Mucosa of gallbladder (tissue), 1 donor: ENCODE results near the gene TCEANC. TPM values are rescaled to one million over a fixed set of nuclear protein-coding genes. Genes with fewer than 3 reads are reported as not detected.

Experiments
- DNase-seq: peaks from one replicate; pipeline ENCODE4 v3.0.0-alpha.2; 2020; ENCODE audit warnings: low spot score
- total RNA-seq: library from RNA; stranded (reverse); gene quantifications from one replicate; pipeline ENCODE4 v1.2.1, GENCODE V29; 2021
- donor health status: DM: no; HTN: no; CAD: no.

TCEANC gene
- total RNA-seq, 1 donor from 2014 or later, result 4.0 TPM

GRCh38 chrX:13692771-13693231, 39.9 kb downstream of the TCEANC start:
- no peak for DNase-seq

GRCh38 chrX:13693341-13693961, 40.5 kb downstream of the TCEANC start:
- DNase-seq, result no peak

- DNase-seq, result no peak
Measured at GRCh38 chrX:13694359-13694758, 41.4 kb downstream of the TCEANC start.

GRCh38 chrX:13694983-13695382, 42.0 kb downstream of the TCEANC start:
- DNase-seq, result no peak

- DNase-seq, result no peak
Measured at GRCh38 chrX:13695601-13696115, 42.7 kb downstream of the TCEANC start.

GRCh38 chrX:13697455-13697854, 44.5 kb downstream of the TCEANC start:
- DNase-seq, result no peak

GRCh38 chrX:13697976-13698375, 45.0 kb downstream of the TCEANC start:
- DNase-seq, result no peak

GRCh38 chrX:13698432-13698831, 45.5 kb downstream of the TCEANC start:
- no peak for DNase-seq

- DNase-seq, result no peak
Measured at GRCh38 chrX:13699183-13699826, 46.4 kb downstream of the TCEANC start.

- DNase-seq, result no peak
Measured at GRCh38 chrX:13700380-13700779, 47.4 kb downstream of the TCEANC start.

GRCh38 chrX:13702111-13702789, 49.3 kb downstream of the TCEANC start:
- no peak for DNase-seq

- DNase-seq, result no peak
Measured at GRCh38 chrX:13703135-13703534, 50.2 kb downstream of the TCEANC start.

- DNase-seq, result no peak
Measured at GRCh38 chrX:13703589-13703988, 50.6 kb downstream of the TCEANC start.

GRCh38 chrX:13711141-13711540, 58.2 kb downstream of the TCEANC start:
- DNase-seq, result no peak

Other genes starting within 250 kb of the TCEANC start
- 3.6 TPM for gene EGFL6, start 83.5 kb upstream of the TCEANC start, total RNA-seq
- 32.2 TPM for gene RAB9A, start 36.0 kb downstream of the TCEANC start, total RNA-seq
- gene TRAPPC2, start 81.5 kb downstream of the TCEANC start, total RNA-seq, result 25.1 TPM
- 33.2 TPM for gene OFD1, start 81.6 kb downstream of the TCEANC start, total RNA-seq
- gene GPM6B, start 164.0 kb downstream of the TCEANC start, total RNA-seq, result 6.8 TPM